ENCODE measurements around the gene BTNL3. TPM values are rescaled to one million over a fixed set of nuclear protein-coding genes. Genes with fewer than 3 reads are reported as not detected.

The BTNL3 gene
- polyA plus RNA-seq, 1 of the 3 experiments (the other 2 are of a cell fraction) = not detected

GRCh38 chr5:181027452-181028031 is 38.9 kb downstream of the BTNL3 start:
- Histone ChIP-seq H3K4me3 (ENCODE audit: low read depth in 2 of 2, low read length in 1 of 2) (no peak overlapping the region), H3K9me2 (no peaks in the 10 kb centered on the region), H3K4me2 (no peak overlapping the region), H2AFZ (ENCODE audit: low read depth) (no peak overlapping the region), H3K79me2 (ENCODE audit: insufficient read depth) (no peaks in the 10 kb centered on the region), H3F3A (replicated peaks; ENCODE audit: insufficient read depth) (no peaks in the 10 kb centered on the region), H3K4me1 (ENCODE audit: control insufficient read depth in 1 of 2, insufficient read depth in 2 of 2, low read depth in 1 of 2, low read length in 1 of 2) (no peaks in the 10 kb centered on the region), H3K27ac (ENCODE audit: low read depth in 2 of 2, low read length in 1 of 2) (no peak overlapping the region), H3K36me3 (replicated peaks in 1 of 2; ENCODE audit: control insufficient read depth in 1 of 2, insufficient read depth in 2 of 2, low read length in 1 of 2) (no peaks in the 10 kb centered on the region), H3K9ac (no peak overlapping the region), H4K20me1 (ENCODE audit: insufficient read depth) (no peaks in the 10 kb centered on the region), H3K27me3 (ENCODE audit: insufficient read depth) (no peaks in the 10 kb centered on the region; the same call in 1 of the 2 replicates), H3K9me3 (no peaks in the 10 kb centered on the region)
- CTCF ChIA-PET = no interaction called here
- POLR2A ChIA-PET = no interaction called here
- DNase-seq = no peak
- WGBS (ENCODE audit: low lambda C conversion rate) = 13% methylated on average over 11 of the region's 11 CpGs
- no peak for TF ChIP-seq CHD2 (IDR thresholded peaks at IDR 0.05; ENCODE audit: low read length, partially characterized antibody)
- TF ChIP-seq PBX3 (IDR thresholded peaks at IDR 0.05) = no peak
- TF ChIP-seq MXI1 (IDR thresholded peaks at IDR 0.05; ENCODE audit: low read depth, low read length) = no peak
- no peak for TF ChIP-seq IRF3 (IDR thresholded peaks at IDR 0.05; ENCODE audit: low read depth, low read length)
- TF ChIP-seq EP300 (IDR thresholded peaks at IDR 0.05; ENCODE audit: borderline replicate concordance in 1 of 2, low read depth in 1 of 2, low read length in 1 of 2) = no peak
- no peak for TF ChIP-seq FOXJ3 (CRISPR knock-in tag; IDR thresholded peaks at IDR 0.05)
- TF ChIP-seq GATA2 (CRISPR knock-in tag; IDR thresholded peaks at IDR 0.05) = no peak
- TF ChIP-seq, protein P1, sequence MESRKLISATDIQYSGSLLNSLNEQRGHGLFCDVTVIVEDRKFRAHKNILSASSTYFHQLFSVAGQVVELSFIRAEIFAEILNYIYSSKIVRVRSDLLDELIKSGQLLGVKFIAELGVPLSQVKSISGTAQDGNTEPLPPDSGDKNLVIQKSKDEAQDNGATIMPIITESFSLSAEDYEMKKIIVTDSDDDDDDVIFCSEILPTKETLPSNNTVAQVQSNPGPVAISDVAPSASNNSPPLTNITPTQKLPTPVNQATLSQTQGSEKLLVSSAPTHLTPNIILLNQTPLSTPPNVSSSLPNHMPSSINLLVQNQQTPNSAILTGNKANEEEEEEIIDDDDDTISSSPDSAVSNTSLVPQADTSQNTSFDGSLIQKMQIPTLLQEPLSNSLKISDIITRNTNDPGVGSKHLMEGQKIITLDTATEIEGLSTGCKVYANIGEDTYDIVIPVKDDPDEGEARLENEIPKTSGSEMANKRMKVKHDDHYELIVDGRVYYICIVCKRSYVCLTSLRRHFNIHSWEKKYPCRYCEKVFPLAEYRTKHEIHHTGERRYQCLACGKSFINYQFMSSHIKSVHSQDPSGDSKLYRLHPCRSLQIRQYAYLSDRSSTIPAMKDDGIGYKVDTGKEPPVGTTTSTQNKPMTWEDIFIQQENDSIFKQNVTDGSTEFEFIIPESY (IDR thresholded peaks at IDR 0.05; ENCODE audit: borderline replicate concordance, low read depth) = no peak
- TF ChIP-seq GABPA (IDR thresholded peaks at IDR 0.05; ENCODE audit: low read depth) = no peak
- TF ChIP-seq RFX5 (IDR thresholded peaks at IDR 0.05; ENCODE audit: low read length) = no peak
- no peak for TF ChIP-seq FOXM1 (IDR thresholded peaks at IDR 0.05; ENCODE audit: low read depth)
- TF ChIP-seq RAD21 (IDR thresholded peaks at IDR 0.05; ENCODE audit: low read length) = no peak
- TF ChIP-seq USF2 (IDR thresholded peaks at IDR 0.05; ENCODE audit: borderline replicate concordance, low read depth, low read length) = no peak
- TF ChIP-seq MAX (IDR thresholded peaks at IDR 0.05; ENCODE audit: low read depth) = no peak
- TF ChIP-seq NFIC (IDR thresholded peaks at IDR 0.05; ENCODE audit: borderline replicate concordance) = no peak
- no peak for TF ChIP-seq RCOR1 (IDR thresholded peaks at IDR 0.05; ENCODE audit: low read length)
- TF ChIP-seq TEAD4 (IDR thresholded peaks at IDR 0.05; ENCODE audit: borderline replicate concordance, insufficient read depth) = no peak
- no peak for TF ChIP-seq NRF1 (IDR thresholded peaks at IDR 0.05; ENCODE audit: low read depth, low read length)
